Measurements from ENCODE around the gene EOMES. TPM values are rescaled to one million over a fixed set of nuclear protein-coding genes. Genes with fewer than 3 reads are reported as not detected.

EOMES gene
- total and polyA plus RNA-seq, 2 donors (not counting 3 experiments of a cell fraction or from before 2014, with no cell fraction given): not detected

- no peaks in the 10 kb centered on the region for H4K20me1 ChIP-seq (replicated peaks; ENCODE audit: control insufficient read depth, extremely low read depth, insufficient read depth, low read length)
- no peaks in the 10 kb centered on the region for H3K36me3 ChIP-seq (ENCODE audit: control insufficient read depth in 2 of 2, extremely low read depth in 1 of 2, insufficient read depth in 2 of 2, low read length in 2 of 2)
- intact Hi-C loops (cut with micrococcal nuclease) (loop anchor here (1.0 to 2.0 kb wide), 3 partner anchors 122 to 616 kb away; no protein-coding TSS in a partner anchor), dilution Hi-C loops (cut with MboI; ENCODE audit: extremely low pct_ligation_motif_present, low sequenced_read_pairs) (no loop called here)
- no peaks in the 10 kb centered on the region for H3K9me3 ChIP-seq (replicated peaks; ENCODE audit: control insufficient read depth, insufficient read depth, low read length)
- POLR2A ChIA-PET: interaction anchor here (1.2 kb wide), 1 partner anchor 615 kb away, joined by 6 read pairs; no protein-coding TSS in a partner anchor
- no TSS peak for BruUV-seq (replicated peaks)
- peak overlapping the region; percentile 71 for H2AFZ ChIP-seq (ENCODE audit: low read depth, low read length)
- H3K27ac ChIP-seq (ENCODE audit: insufficient read depth, low read depth, low read length): no peak overlapping the region
- TF ChIP-seq JUN (IDR thresholded peaks at IDR 0.05; ENCODE audit: borderline replicate concordance, insufficient read depth, insufficient read length, low read depth) (no peak), MYC (IDR thresholded peaks at IDR 0.05; ENCODE audit: low read depth, low read length) (no peak), MAX (IDR thresholded peaks at IDR 0.05; ENCODE audit: insufficient read depth, insufficient read length) (no peak), POLR2AphosphoS5 (IDR thresholded peaks at IDR 0.05; ENCODE audit: insufficient read depth, low read depth, low read length) (no peak), POLR2A (IDR thresholded peaks at IDR 0.05; ENCODE audit: low read depth, low read length) (no peak), FOS (IDR thresholded peaks at IDR 0.05; ENCODE audit: borderline replicate concordance, insufficient read depth, low read length) (no peak), EZH2 (IDR thresholded peaks at IDR 0.05; ENCODE audit: borderline replicate concordance, low read depth, low read length, severe bottlenecking) (peak; percentile 90), CTCF (IDR thresholded peaks at IDR 0.05; ENCODE audit: extremely low read depth in 1 of 2, insufficient read depth in 1 of 2, low read depth in 1 of 2, low read length in 2 of 2) (peak; percentile 68 to 90), GATA2 (IDR thresholded peaks at IDR 0.05; ENCODE audit: insufficient read depth, insufficient read length, low read depth, low read length) (no peak)
- H3K4me3 ChIP-seq (replicated peaks in 1 of 3; ENCODE audit: insufficient read depth in 1 of 3, low read depth in 1 of 3, low read length in 3 of 3): peak overlapping the region; percentile 27 to 50 (median 36)
- H3K4me1 ChIP-seq (ENCODE audit: control insufficient read depth, extremely low read depth, insufficient read depth, low read length): peaks cover 23% of the 10 kb centered on the region
- H3K4me2 ChIP-seq (ENCODE audit: insufficient read depth, low read length): peak overlapping the region; percentile 41
- CTCF ChIA-PET: interaction anchor here (0.5 to 3.2 kb wide), 66 partner anchors 10 to 638 kb away, joined by 3 to 193 read pairs (median 4); partner anchors contain the start of genes AZI2, EOMES, SLC4A7 and ZCWPW2
- H3K9me1 ChIP-seq (replicated peaks; ENCODE audit: control insufficient read depth, extremely low read depth, insufficient read depth, low read length): no peaks in the 10 kb centered on the region
- peaks cover 67 to 76% of the 10 kb centered on the region in 2 experiments for H3K27me3 ChIP-seq (ENCODE audit: control insufficient read depth in 2 of 2, insufficient read depth in 2 of 2, low read length in 2 of 2)
- no peaks in the 10 kb centered on the region for H3K79me2 ChIP-seq (ENCODE audit: control insufficient read depth, insufficient read depth, low read length)
- FAIRE-seq (peak; percentile 83), DNase-seq (ENCODE audit: low read depth, low spot score) (peak; percentile 79)
- H3K9ac ChIP-seq (replicated peaks; ENCODE audit: extremely low read depth, insufficient read depth, low read length): no peak overlapping the region
These were observed 9.7 kb downstream of the EOMES start for GRCh38 chr3:27712136-27713077.

All from endothelial cell of umbilical vein (primary cell).